DOHH2 (cell line): ENCODE data around the gene LDLRAD4.

ENCODE experiments used
- H3F3A ChIP-seq: fragments of 200-600 bp; sonication (generic), shearing (Covaris generic); 2 replicates; pipeline ENCODE4 v1.6.0; 2016; ENCODE audit warnings: antibody characterized with exemption, mild to moderate bottlenecking; ENCODE audit not compliant: control insufficient read depth, insufficient read depth
- H3K27ac ChIP-seq: fragments of 200-600 bp; sonication (generic); 2 replicates; pipeline ENCODE4 v1.5.1; 2014; ENCODE audit warnings: low read depth, mild to moderate bottlenecking, low read length, moderate library complexity
- H3K27me3 ChIP-seq: fragments of 200-600 bp; sonication (generic); 2 replicates; pipeline ENCODE4 v1.6.1; 2014; ENCODE audit warnings: mild to moderate bottlenecking, low read length, mixed read lengths; ENCODE audit not compliant: control insufficient read depth
- H3K36me3 ChIP-seq: fragments of 200-600 bp; sonication (generic); 2 replicates; pipeline ENCODE4 v1.6.1; 2014; ENCODE audit warnings: mild to moderate bottlenecking, low read length, moderate library complexity, mixed read lengths; ENCODE audit not compliant: control insufficient read depth
- H3K4me1 ChIP-seq: fragments of 200-600 bp; sonication (generic); 2 replicates; pipeline ENCODE4 v1.6.1; 2014; ENCODE audit warnings: mild to moderate bottlenecking, low read length, mixed read lengths; ENCODE audit not compliant: control insufficient read depth
- H3K4me2 ChIP-seq: fragments of 200-600 bp; sonication (generic); 2 replicates; pipeline ENCODE4 v1.6.0; 2014; ENCODE audit warnings: mild to moderate bottlenecking, low read length, moderate library complexity
- H3K4me3 ChIP-seq: fragments of 200-600 bp; sonication (generic); 2 replicates; pipeline ENCODE4 v1.5.1; 2014; ENCODE audit warnings: mild to moderate bottlenecking, low read length, mixed read lengths
- H3K79me2 ChIP-seq: fragments of 200-600 bp; sonication (generic); 2 replicates; pipeline ENCODE4 v1.6.1; 2014; ENCODE audit warnings: mild to moderate bottlenecking, low read length, mixed read lengths; ENCODE audit not compliant: control insufficient read depth
- H3K9me2 ChIP-seq: fragments of 200-600 bp; sonication (generic); replicated peaks from 2 replicates; pipeline ENCODE4 v1.6.1; 2014; ENCODE audit warnings: mild to moderate bottlenecking, low read length, mixed read lengths; ENCODE audit not compliant: control insufficient read depth
- H3K9me3 ChIP-seq: fragments of 200-600 bp; sonication (generic); 2 replicates; pipeline ENCODE4 v1.6.1; 2014; ENCODE audit warnings: antibody characterized with exemption, low read length, mixed read lengths; ENCODE audit not compliant: control insufficient read depth, insufficient read depth
- H4K20me1 ChIP-seq: fragments of 200-600 bp; sonication (generic); 2 replicates; pipeline ENCODE4 v1.6.0; 2014; ENCODE audit warnings: low read depth, mild to moderate bottlenecking, antibody characterized with exemption, low read length, moderate library complexity; ENCODE audit not compliant: control insufficient read depth, insufficient read depth
- EZH2phosphoT487 ChIP-seq: fragments of 200-600 bp; sonication (generic); IDR thresholded peaks from 2 replicates; pipeline ENCODE4 v1.6.1; 2017; ENCODE audit warnings: borderline replicate concordance, mild to moderate bottlenecking, antibody characterized with exemption, low read length, moderate library complexity, mixed read lengths
- TF ChIP-seq, protein P1 (sequence below): fragments of 200-600 bp; sonication (generic); IDR thresholded peaks from one replicate; pipeline ENCODE4 v1.5.1; 2014; ENCODE audit warnings: antibody characterized with exemption, mild to moderate bottlenecking, low read depth, low read length; ENCODE audit not compliant: poor library complexity, severe bottlenecking

LDLRAD4 gene

DNA sequence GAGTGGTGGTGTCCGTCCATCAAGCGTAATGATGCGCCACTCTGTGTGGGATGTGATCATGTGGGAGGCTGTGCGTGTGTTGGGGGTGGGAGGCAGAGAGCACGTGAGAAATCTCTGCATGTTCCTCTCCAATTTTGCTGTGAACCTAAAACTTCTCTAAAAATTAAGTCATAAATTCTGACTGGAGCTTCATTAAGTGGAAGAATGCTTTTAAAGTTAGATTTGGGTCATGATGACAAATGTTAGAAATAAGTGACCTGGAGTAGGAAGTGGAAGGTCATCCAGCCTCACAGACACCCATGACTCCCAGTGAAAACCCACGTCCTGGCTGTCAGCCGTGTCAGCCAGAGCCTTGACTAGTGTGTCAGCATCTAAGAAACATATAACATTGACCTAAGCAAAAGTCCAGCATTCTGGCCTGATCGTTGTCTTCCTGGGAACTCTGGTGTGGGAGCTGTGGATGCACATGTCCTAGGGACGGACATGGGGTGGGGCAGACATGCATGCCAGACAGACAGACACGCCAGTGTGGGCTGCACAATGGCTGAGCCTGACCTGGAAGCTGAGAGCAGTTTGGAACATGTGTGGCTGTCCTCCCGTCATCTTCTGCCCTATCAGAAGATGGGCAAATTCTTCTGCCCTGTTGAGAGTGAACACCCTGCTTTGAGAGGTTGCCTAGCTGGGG, 262.2 kb downstream of the LDLRAD4 start:
- no peak overlapping the region for H3K27ac ChIP-seq
- H3K4me2 ChIP-seq: no peak overlapping the region
- no peaks in the 10 kb centered on the region for H3F3A ChIP-seq
- H3K9me2 ChIP-seq: no peaks in the 10 kb centered on the region
- no peaks in the 10 kb centered on the region for H3K4me1 ChIP-seq
- no peaks in the 10 kb centered on the region for H3K79me2 ChIP-seq
- H4K20me1 ChIP-seq: no peaks in the 10 kb centered on the region
- H3K27me3 ChIP-seq: no peaks in the 10 kb centered on the region
- H3K4me3 ChIP-seq: no peak overlapping the region
- no peaks in the 10 kb centered on the region for H3K36me3 ChIP-seq
- H3K9me3 ChIP-seq: no peaks in the 10 kb centered on the region
- TF ChIP-seq, protein P1, sequence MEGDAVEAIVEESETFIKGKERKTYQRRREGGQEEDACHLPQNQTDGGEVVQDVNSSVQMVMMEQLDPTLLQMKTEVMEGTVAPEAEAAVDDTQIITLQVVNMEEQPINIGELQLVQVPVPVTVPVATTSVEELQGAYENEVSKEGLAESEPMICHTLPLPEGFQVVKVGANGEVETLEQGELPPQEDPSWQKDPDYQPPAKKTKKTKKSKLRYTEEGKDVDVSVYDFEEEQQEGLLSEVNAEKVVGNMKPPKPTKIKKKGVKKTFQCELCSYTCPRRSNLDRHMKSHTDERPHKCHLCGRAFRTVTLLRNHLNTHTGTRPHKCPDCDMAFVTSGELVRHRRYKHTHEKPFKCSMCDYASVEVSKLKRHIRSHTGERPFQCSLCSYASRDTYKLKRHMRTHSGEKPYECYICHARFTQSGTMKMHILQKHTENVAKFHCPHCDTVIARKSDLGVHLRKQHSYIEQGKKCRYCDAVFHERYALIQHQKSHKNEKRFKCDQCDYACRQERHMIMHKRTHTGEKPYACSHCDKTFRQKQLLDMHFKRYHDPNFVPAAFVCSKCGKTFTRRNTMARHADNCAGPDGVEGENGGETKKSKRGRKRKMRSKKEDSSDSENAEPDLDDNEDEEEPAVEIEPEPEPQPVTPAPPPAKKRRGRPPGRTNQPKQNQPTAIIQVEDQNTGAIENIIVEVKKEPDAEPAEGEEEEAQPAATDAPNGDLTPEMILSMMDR: no peak
- no peak for TF ChIP-seq EZH2phosphoT487

DNA sequence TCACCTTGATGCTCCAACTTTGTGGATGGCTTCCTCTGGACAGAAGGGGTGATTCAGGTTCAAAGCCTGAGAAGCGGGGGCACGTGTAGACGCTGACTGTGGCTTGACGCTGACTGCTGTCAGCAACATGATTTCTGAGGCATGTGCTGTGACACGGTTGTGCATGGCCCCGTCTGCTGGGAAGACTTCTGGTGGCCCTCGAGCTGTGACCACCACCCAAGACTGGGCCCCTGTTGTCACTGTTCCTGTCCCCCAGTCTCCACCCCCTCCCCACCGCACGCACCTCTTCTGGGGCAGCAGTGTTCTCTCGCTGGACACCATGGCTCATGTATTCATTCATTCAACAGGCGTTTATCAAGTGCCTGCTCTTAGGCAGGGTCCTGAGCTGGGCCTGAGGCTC, 262.8 kb downstream of the LDLRAD4 start:
- Histone ChIP-seq H3K4me2 (no peak overlapping the region), H3K27ac (no peak overlapping the region), H3F3A (no peaks in the 10 kb centered on the region), H3K4me1 (no peaks in the 10 kb centered on the region), H3K79me2 (no peaks in the 10 kb centered on the region), H3K4me3 (no peak overlapping the region), H3K9me3 (no peaks in the 10 kb centered on the region), H3K36me3 (no peaks in the 10 kb centered on the region), H3K9me2 (no peaks in the 10 kb centered on the region), H3K27me3 (no peaks in the 10 kb centered on the region), H4K20me1 (no peaks in the 10 kb centered on the region)
- no peak for TF ChIP-seq EZH2phosphoT487
- TF ChIP-seq, protein P1: no peak

DNA sequence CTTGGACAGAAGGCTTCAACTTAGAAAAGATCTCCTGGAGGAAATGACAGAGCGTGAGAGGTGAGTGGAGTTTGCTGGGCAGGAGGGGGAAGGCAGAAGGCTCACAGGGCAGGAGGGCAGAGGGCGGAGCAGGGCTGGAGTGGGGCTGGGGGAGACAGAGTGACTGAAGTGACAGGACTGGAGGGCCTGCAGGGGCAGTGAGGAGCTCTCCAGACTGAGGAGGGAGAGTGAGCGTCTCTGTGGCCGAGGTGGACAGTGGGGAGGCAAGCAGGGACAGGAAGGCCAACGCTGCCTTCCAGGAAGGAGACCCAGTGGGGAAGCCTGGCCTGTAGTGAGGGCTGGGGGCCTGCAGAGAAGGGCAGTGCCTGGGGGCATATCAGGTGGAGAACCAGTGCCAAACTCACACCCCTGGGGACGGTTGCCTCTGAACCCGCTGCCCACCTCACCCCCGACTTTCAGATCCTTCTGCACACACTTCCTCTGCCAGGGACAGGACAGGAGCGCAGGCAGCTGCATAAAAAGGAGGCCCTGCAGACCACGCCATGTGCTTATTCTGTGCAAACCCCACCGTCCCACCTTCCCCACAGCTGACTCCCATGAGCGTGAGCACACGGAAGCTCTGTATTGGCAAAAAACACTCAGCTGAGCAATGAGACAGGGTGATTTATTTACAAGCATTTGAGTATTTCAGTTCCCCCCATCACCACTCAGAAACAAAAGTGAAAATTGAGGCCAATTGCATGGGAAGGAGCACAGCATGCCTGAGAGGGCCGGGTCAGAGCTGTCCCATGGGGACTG, 263.5 kb downstream of the LDLRAD4 start:
- Histone ChIP-seq H3K36me3 (no peaks in the 10 kb centered on the region), H3K9me2 (no peaks in the 10 kb centered on the region), H3K27ac (no peak overlapping the region), H3K4me3 (no peak overlapping the region), H3K27me3 (no peaks in the 10 kb centered on the region), H3K9me3 (no peaks in the 10 kb centered on the region), H3K4me1 (no peaks in the 10 kb centered on the region), H3K4me2 (no peak overlapping the region), H3K79me2 (no peaks in the 10 kb centered on the region), H4K20me1 (no peaks in the 10 kb centered on the region), H3F3A (no peaks in the 10 kb centered on the region)
- TF ChIP-seq, protein P1: no peak
- TF ChIP-seq EZH2phosphoT487: no peak
